HCT116 (cell line): ENCODE data around the gene CD160. TPM values are rescaled to one million over a fixed set of nuclear protein-coding genes. Genes with fewer than 3 reads are reported as not detected.
"Not testable (repeated sequence)": the region's sequence is repeated elsewhere in the genome, so short reads cannot be mapped to it uniquely, and the experiment has no call there.

ENCODE experiments used
- ATAC-seq: fragments of 200-7000 bp; cut with Tn5 transposase; 2 replicates; pipeline ENCODE4 v1.9.1; 2020; ENCODE audit warnings: mild to moderate bottlenecking, moderate library complexity
- BruUV-seq: library from RNA; stranded (reverse); fragments of 400-500 nt; replicated peaks from 2 replicates; lab custom pipeline; 2021; lab: Mats Ljungman, UMichigan
- CTCF ChIA-PET: fragments of 300-600 bp; sonication (Branson Sonifier 250); formaldehyde crosslinking; loops from one replicate; lab custom pipeline; 2021; ENCODE audit warnings: antibody characterized with exemption; lab: Charles Lee
- POLR2A ChIA-PET: fragments of 300-600, 350-600 bp; sonication (Branson Sonifier 250); formaldehyde crosslinking; loops from one replicate; lab custom pipeline; 2021; ENCODE audit warnings: antibody characterized with exemption; lab: Charles Lee
- RAD21 ChIA-PET, 2 experiments: fragments of 300-600 bp; sonication (Branson Sonifier 250); formaldehyde crosslinking; loops; one replicate each; lab custom pipeline; 2023; ENCODE audit warnings: low total read pairs in 2 of 2; ENCODE audit not compliant: uncharacterized antibody in 2 of 2, unreplicated experiment in 2 of 2, low non-redundant PET in 1 of 2; lab: Charles Lee
- DNase-seq: peaks from one replicate; pipeline ENCODE4 v3.0.0-alpha.2; 2010; ENCODE audit warnings: low read depth, low spot score
- H2AFZ ChIP-seq: fragments of 200-600 bp; shearing (Covaris generic), sonication (generic); 2 replicates; pipeline ENCODE4 v1.6.1; 2017; ENCODE audit warnings: low read depth, mixed run types, mixed read lengths, antibody characterized with exemption, low read length; ENCODE audit not compliant: poor library complexity, severe bottlenecking
- H3K27ac ChIP-seq: 2 replicates; pipeline ENCODE4 v1.5.1; 2012; ENCODE audit warnings: low read depth, low read length
- H3K27me3 ChIP-seq: fragments of 200-600 bp; sonication (generic); 2 replicates; pipeline ENCODE4 v1.6.1; 2016; ENCODE audit warnings: mixed run types, low read length, mixed read lengths; ENCODE audit not compliant: insufficient read depth
- H3K36me3 ChIP-seq, 2 experiments: fragments of 200-500 bp in 1 of 2; fragments of 200-600 bp in 1 of 2; sonication (Bioruptor generic) in 1 of 2; sonication (generic) in 1 of 2; 2 replicates each; pipeline versions ENCODE4 v1.5.1 to v1.6.1; 2014 to 2016; ENCODE audit warnings: low read length in 2 of 2, inconsistent platforms in 1 of 2, mixed read lengths in 1 of 2, mixed run types in 1 of 2; ENCODE audit not compliant: insufficient read depth in 2 of 2, control insufficient read depth in 1 of 2
- H3K4me1 ChIP-seq, 2 experiments: fragments of 200-600 bp in 1 of 2; sonication (generic) in 1 of 2; 2 replicates each; pipeline versions ENCODE4 v1.5.1 to v1.6.1; 2012 to 2017; ENCODE audit warnings: low read length in 2 of 2, inconsistent platforms in 1 of 2, mild to moderate bottlenecking in 1 of 2, mixed read lengths in 1 of 2, mixed run types in 1 of 2, moderate library complexity in 1 of 2; ENCODE audit not compliant: insufficient read depth in 2 of 2, control insufficient read depth in 1 of 2
- H3K4me2 ChIP-seq: fragments of 200-600 bp; sonication (generic); 2 replicates; pipeline ENCODE4 v1.6.1; 2017; ENCODE audit warnings: mixed run types, low read length, mixed read lengths
- H3K4me3 ChIP-seq, 2 experiments: fragments of 200-600 bp in 1 of 2; sonication (generic) in 1 of 2; replicated peaks in 1 of 2; 2 replicates each; pipeline ENCODE4 v1.5.1; 2011 to 2016; ENCODE audit warnings: low read length in 2 of 2, control low read depth in 1 of 2, low read depth in 1 of 2, mild to moderate bottlenecking in 1 of 2, mixed read lengths in 1 of 2, mixed run types in 1 of 2
- H3K79me2 ChIP-seq: fragments of 200-600 bp; sonication (generic); 2 replicates; pipeline ENCODE4 v1.6.1; 2017; ENCODE audit warnings: mild to moderate bottlenecking, mixed run types, low read length, moderate library complexity, mixed read lengths; ENCODE audit not compliant: insufficient read depth
- H3K9ac ChIP-seq: fragments of 200-600 bp; sonication (generic); 2 replicates; pipeline ENCODE4 v1.6.1; 2016; ENCODE audit warnings: low read length, mixed read lengths
- H3K9me2 ChIP-seq: fragments of 200-600 bp; sonication (generic), shearing (Covaris generic); 2 replicates; pipeline ENCODE4 v1.6.1; 2017; ENCODE audit warnings: mixed run types, mild to moderate bottlenecking, moderate library complexity; ENCODE audit not compliant: insufficient read depth
- H3K9me3 ChIP-seq, 2 experiments: fragments of 200-500 bp in 1 of 2; fragments of 200-600 bp in 1 of 2; sonication (Bioruptor generic) in 1 of 2; sonication (generic) in 1 of 2; 2 replicates each; pipeline ENCODE4 v1.6.1; 2014 to 2017; ENCODE audit warnings: low read length in 2 of 2, mixed read lengths in 2 of 2, inconsistent platforms in 1 of 2, low read depth in 1 of 2, mild to moderate bottlenecking in 1 of 2, mixed run types in 1 of 2, moderate library complexity in 1 of 2; ENCODE audit not compliant: control insufficient read depth in 1 of 2, insufficient read depth in 1 of 2
- H4K20me1 ChIP-seq: fragments of 200-600 bp; sonication (generic), shearing (Covaris generic); 2 replicates; pipeline ENCODE4 v1.6.1; 2017; ENCODE audit warnings: mixed run types, mild to moderate bottlenecking, moderate library complexity; ENCODE audit not compliant: insufficient read depth
- ATF3 ChIP-seq: IDR thresholded peaks from 2 replicates; pipeline ENCODE4 v1.6.1; 2012
- CBX3 ChIP-seq: IDR thresholded peaks from 2 replicates; pipeline ENCODE4 v1.6.1; 2012; ENCODE audit warnings: low read depth
- ELF1 ChIP-seq: IDR thresholded peaks from 2 replicates; pipeline ENCODE4 v1.6.1; 2012; ENCODE audit warnings: low read depth, borderline replicate concordance
- EZH2 ChIP-seq: fragments of 200-600 bp; sonication (generic); IDR thresholded peaks from 2 replicates; pipeline ENCODE4 v1.6.1; 2017; ENCODE audit warnings: antibody characterized with exemption, mixed run types
- MAX ChIP-seq: IDR thresholded peaks from 2 replicates; pipeline ENCODE4 v1.6.1; 2012
- POLR2AphosphoS5 ChIP-seq: IDR thresholded peaks from 2 replicates; pipeline ENCODE4 v1.6.1; 2011; ENCODE audit warnings: mild to moderate bottlenecking, low read depth, low read length, moderate library complexity
- RAD21 ChIP-seq: IDR thresholded peaks from 2 replicates; pipeline ENCODE4 v1.6.1; 2012; ENCODE audit warnings: low read depth, mild to moderate bottlenecking
- SRF ChIP-seq: IDR thresholded peaks from 2 replicates; pipeline ENCODE4 v1.6.1; 2012; ENCODE audit warnings: low read depth
- YY1 ChIP-seq: IDR thresholded peaks from 2 replicates; pipeline ENCODE4 v1.6.1; 2011; ENCODE audit warnings: low read length, low read depth, moderate library complexity, mild to moderate bottlenecking; ENCODE audit not compliant: insufficient replicate concordance; ENCODE audit errors: extremely low read depth
- ZFX ChIP-seq: fragments of 450-650 bp; IDR thresholded peaks from 2 replicates; pipeline ENCODE4 v1.6.1; 2017
- intact Hi-C: fragments of 100-400 bp; cut with micrococcal nuclease; formaldehyde crosslinking; loops from 2 replicates; pipeline ENCODE4 v1.10.0; 2022
- total RNA-seq: library from RNA; stranded (reverse); gene quantifications from one replicate; pipeline ENCODE4 v1.2.1, GENCODE V29; 2021; ENCODE audit not compliant: unreplicated experiment

The CD160 gene
- total RNA-seq, 1 experiment from 2014 or later = not detected

GRCh38 chr1:145759721-145760120 lies 40.4 kb downstream of the CD160 start (continued):
- no peak for TF ChIP-seq ZFX
- TF ChIP-seq POLR2AphosphoS5 = no peak
- no peak for TF ChIP-seq ATF3
- TF ChIP-seq EZH2 = no peak
- TF ChIP-seq RAD21 = no peak
- TF ChIP-seq ELF1 = no peak
- TF ChIP-seq MAX = no peak
- no peak for TF ChIP-seq CBX3
- TF ChIP-seq YY1 = no peak
- TF ChIP-seq SRF = no peak

- CTCF ChIA-PET, ATAC-seq: not testable (repeated sequence)
Measured at GRCh38 chr1:145760395-145760949, 41.2 kb downstream of the CD160 start.

GRCh38 chr1:145761498-145761897 lies 42.2 kb downstream of the CD160 start:
- H3K36me3 ChIP-seq, H4K20me1 ChIP-seq, H3K4me1 ChIP-seq, ATAC-seq, RAD21 ChIA-PET, H3K4me2 ChIP-seq, POLR2A ChIA-PET, CTCF ChIA-PET, H3K9me3 ChIP-seq, H3K9ac ChIP-seq, BruUV-seq, H2AFZ ChIP-seq, H3K4me3 ChIP-seq, H3K79me2 ChIP-seq, intact Hi-C loops, H3K27ac ChIP-seq, DNase-seq, H3K9me2 ChIP-seq, H3K27me3 ChIP-seq: not testable (repeated sequence)

More at GRCh38 chr1:145760395-145760949, 41.2 kb downstream of the CD160 start:
- H3K9me3 ChIP-seq, POLR2A ChIA-PET, BruUV-seq, intact Hi-C loops, H3K9ac ChIP-seq, H3K27me3 ChIP-seq, H3K27ac ChIP-seq, H3K4me3 ChIP-seq, H2AFZ ChIP-seq, DNase-seq, H3K4me2 ChIP-seq, H3K4me1 ChIP-seq, H3K79me2 ChIP-seq, H4K20me1 ChIP-seq, RAD21 ChIA-PET, H3K9me2 ChIP-seq, H3K36me3 ChIP-seq: not testable (repeated sequence)

GRCh38 chr1:145762001-145762400 lies 42.7 kb downstream of the CD160 start:
- H3K4me2 ChIP-seq, H3K4me3 ChIP-seq, H3K9me2 ChIP-seq, CTCF ChIA-PET, BruUV-seq, H3K27me3 ChIP-seq, H3K9ac ChIP-seq, H3K36me3 ChIP-seq, H4K20me1 ChIP-seq, H3K27ac ChIP-seq, H3K79me2 ChIP-seq, H2AFZ ChIP-seq, H3K9me3 ChIP-seq, H3K4me1 ChIP-seq, intact Hi-C loops, RAD21 ChIA-PET, ATAC-seq, POLR2A ChIA-PET, DNase-seq: not testable (repeated sequence)
